Gastroesophageal sphincter (tissue), 3 donors: ENCODE measurements around the gene ARL8B.

Experiments used
- POLR2AphosphoS5 ChIP-seq: sonication (generic); formaldehyde crosslinking; IDR thresholded peaks from one replicate; pipeline ENCODE4 v1.6.1; 2017; ENCODE audit warnings: antibody characterized with exemption
- TF ChIP-seq, protein P1 (sequence below), 4 experiments: fragments of 200-600 bp in 2 of 4; fragments of 450-650 bp in 2 of 4; sonication (generic) in 1 of 4; IDR thresholded peaks; one replicate each; pipeline ENCODE4 v1.5.1; 2017 to 2019; ENCODE audit warnings: antibody characterized with exemption in 4 of 4, mild to moderate bottlenecking in 2 of 4, moderate library complexity in 2 of 4

- TF ChIP-seq POLR2AphosphoS5, result no peak
- TF ChIP-seq, protein P1, sequence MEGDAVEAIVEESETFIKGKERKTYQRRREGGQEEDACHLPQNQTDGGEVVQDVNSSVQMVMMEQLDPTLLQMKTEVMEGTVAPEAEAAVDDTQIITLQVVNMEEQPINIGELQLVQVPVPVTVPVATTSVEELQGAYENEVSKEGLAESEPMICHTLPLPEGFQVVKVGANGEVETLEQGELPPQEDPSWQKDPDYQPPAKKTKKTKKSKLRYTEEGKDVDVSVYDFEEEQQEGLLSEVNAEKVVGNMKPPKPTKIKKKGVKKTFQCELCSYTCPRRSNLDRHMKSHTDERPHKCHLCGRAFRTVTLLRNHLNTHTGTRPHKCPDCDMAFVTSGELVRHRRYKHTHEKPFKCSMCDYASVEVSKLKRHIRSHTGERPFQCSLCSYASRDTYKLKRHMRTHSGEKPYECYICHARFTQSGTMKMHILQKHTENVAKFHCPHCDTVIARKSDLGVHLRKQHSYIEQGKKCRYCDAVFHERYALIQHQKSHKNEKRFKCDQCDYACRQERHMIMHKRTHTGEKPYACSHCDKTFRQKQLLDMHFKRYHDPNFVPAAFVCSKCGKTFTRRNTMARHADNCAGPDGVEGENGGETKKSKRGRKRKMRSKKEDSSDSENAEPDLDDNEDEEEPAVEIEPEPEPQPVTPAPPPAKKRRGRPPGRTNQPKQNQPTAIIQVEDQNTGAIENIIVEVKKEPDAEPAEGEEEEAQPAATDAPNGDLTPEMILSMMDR (IDR thresholded peaks at IDR 0.05), result no peak
These were observed 1.6 kb upstream of the ARL8B start for GRCh38 chr3:5120446-5120845.
